Fibroblast of villous mesenchyme (primary cell): ENCODE results near the gene UNC13C. TPM values are rescaled to one million over a fixed set of nuclear protein-coding genes. Genes with fewer than 3 reads are reported as not detected.

Experiments used
- DNase-seq: peaks from one replicate; pipeline ENCODE4 v3.0.0-alpha.2; 2010; ENCODE audit warnings: low read depth
- H3K4me3 ChIP-seq: 2 replicates; pipeline ENCODE4 v1.5.1; 2011; ENCODE audit warnings: low read depth, mild to moderate bottlenecking, low read length
- CTCF ChIP-seq: IDR thresholded peaks from 2 replicates; pipeline ENCODE4 v1.5.1; 2012; ENCODE audit warnings: low read depth, mild to moderate bottlenecking, low read length; ENCODE audit not compliant: insufficient read depth
- total RNA-seq: library from RNA; depleted of rRNA; stranded (reverse); fragments of >200 nt; gene quantifications from 2 replicates; pipeline ENCODE4 v1.2.3, GENCODE V29; 2012

The UNC13C gene
- total RNA-seq, 1 donor, result not detected

- no peak overlapping the region for H3K4me3 ChIP-seq
- no peak for TF ChIP-seq CTCF
- no peak for DNase-seq
Observed at GRCh38 chr15:53982876-53983275, 4.6 kb downstream of the UNC13C start.

GRCh38 chr15:53984221-53984620 is 6.0 kb downstream of the UNC13C start:
- H3K4me3 ChIP-seq, result no peak overlapping the region
- DNase-seq, result no peak
- no peak for TF ChIP-seq CTCF

GRCh38 chr15:53985562-53985961 is 7.3 kb downstream of the UNC13C start:
- TF ChIP-seq CTCF, result no peak
- no peak for DNase-seq
- H3K4me3 ChIP-seq, result no peak overlapping the region

GRCh38 chr15:53987480-53987879 is 9.2 kb downstream of the UNC13C start:
- no peak for DNase-seq
- TF ChIP-seq CTCF, result no peak
- H3K4me3 ChIP-seq, result no peak overlapping the region

- no peak overlapping the region for H3K4me3 ChIP-seq
- no peak for TF ChIP-seq CTCF
Observed at GRCh38 chr15:54007256-54007655, 29.0 kb downstream of the UNC13C start.

GRCh38 chr15:54011656-54012055 is 33.4 kb downstream of the UNC13C start:
- DNase-seq, result no peak
- TF ChIP-seq CTCF, result no peak
- H3K4me3 ChIP-seq, result no peak overlapping the region

More at GRCh38 chr15:54007256-54007655, 29.0 kb downstream of the UNC13C start:
- no peak for DNase-seq

- DNase-seq, result no peak
- no peak for TF ChIP-seq CTCF
- H3K4me3 ChIP-seq, result no peak overlapping the region
Observed at GRCh38 chr15:54014067-54014655, 35.9 kb downstream of the UNC13C start.
